MM.1S (cell line): ENCODE results near the gene PPIB.

Experiments
- DNase-seq: peaks from one replicate; pipeline ENCODE4 v3.0.0-alpha.2; 2015
- H2AFZ ChIP-seq: fragments of 300-600 bp; sonication (generic); 2 replicates; pipeline ENCODE4 v1.6.0; 2016; ENCODE audit warnings: antibody characterized with exemption, low read length
- H3F3A ChIP-seq: fragments of 300-600 bp; sonication (generic); 2 replicates; pipeline ENCODE4 v1.6.1; 2016; ENCODE audit warnings: mild to moderate bottlenecking, antibody characterized with exemption, low read length, moderate library complexity, mixed read lengths; ENCODE audit not compliant: insufficient read depth
- H3K27ac ChIP-seq: fragments of 300-600 bp; sonication (generic); 2 replicates; pipeline ENCODE4 v1.5.1; 2016; ENCODE audit warnings: mild to moderate bottlenecking, low read length
- H3K27me3 ChIP-seq: fragments of 300-600 bp; sonication (generic); replicated peaks from 2 replicates; pipeline ENCODE4 v1.6.0; 2016; ENCODE audit warnings: low read length; ENCODE audit not compliant: insufficient read depth
- H3K36me3 ChIP-seq: fragments of 300-600 bp; sonication (generic); replicated peaks from 2 replicates; pipeline ENCODE4 v1.6.1; 2016; ENCODE audit warnings: mild to moderate bottlenecking, low read length, mixed read lengths; ENCODE audit not compliant: insufficient read depth
- H3K4me1 ChIP-seq: fragments of 300-600 bp; sonication (generic); 2 replicates; pipeline ENCODE4 v1.6.1; 2016; ENCODE audit warnings: low read length, mixed read lengths
- H3K4me2 ChIP-seq: fragments of 300-600 bp; sonication (generic); 2 replicates; pipeline ENCODE4 v1.6.0; 2016; ENCODE audit warnings: low read depth, low read length
- H3K4me3 ChIP-seq: fragments of 300-600 bp; sonication (generic); 2 replicates; pipeline ENCODE4 v1.5.1; 2016; ENCODE audit warnings: low read length, mixed read lengths
- H3K79me2 ChIP-seq: fragments of 300-600 bp; sonication (generic); 2 replicates; pipeline ENCODE4 v1.6.1; 2016; ENCODE audit warnings: mixed run types, low read length, mixed read lengths
- H3K9ac ChIP-seq: fragments of 300-600 bp; sonication (generic); 2 replicates; pipeline ENCODE4 v1.6.1; 2016; ENCODE audit warnings: low read length, mixed read lengths
- H3K9me2 ChIP-seq: fragments of 300-600 bp; sonication (generic); replicated peaks from 2 replicates; pipeline ENCODE4 v1.6.1; 2016; ENCODE audit warnings: mild to moderate bottlenecking, low read length, mixed read lengths; ENCODE audit not compliant: insufficient read depth
- H3K9me3 ChIP-seq: fragments of 300-600 bp; sonication (generic); replicated peaks from 2 replicates; pipeline ENCODE4 v1.6.1; 2016; ENCODE audit warnings: mild to moderate bottlenecking, low read length, mixed read lengths; ENCODE audit not compliant: insufficient read depth
- H4K20me1 ChIP-seq: fragments of 300-600 bp; sonication (generic); 2 replicates; pipeline ENCODE4 v1.6.1; 2016; ENCODE audit warnings: mild to moderate bottlenecking, low read length, moderate library complexity, mixed read lengths; ENCODE audit not compliant: insufficient read depth
- CTCF ChIP-seq: fragments of 300-600 bp; sonication (generic); IDR thresholded peaks from 2 replicates; pipeline ENCODE4 v1.5.1; 2016; ENCODE audit warnings: antibody characterized with exemption, low read length, mixed read lengths
- EZH2 ChIP-seq: fragments of 300-600 bp; sonication (generic); optimal IDR thresholded peaks from 2 replicates; pipeline ENCODE3; 2017; ENCODE audit warnings: low read depth, mild to moderate bottlenecking, antibody characterized with exemption, low read length, mixed read lengths
- EZH2phosphoT487 ChIP-seq: fragments of 300-600 bp; sonication (generic); IDR thresholded peaks from 2 replicates; pipeline ENCODE4 v1.6.1; 2018; ENCODE audit warnings: antibody characterized with exemption, low read length

The PPIB gene

GRCh38 chr15:64166102-64166890 lies 3.5 kb upstream of the PPIB start:
- no peak overlapping the region for H2AFZ ChIP-seq
- H3K27ac ChIP-seq, result no peak overlapping the region
- H3F3A ChIP-seq, result peaks cover 15% of the 10 kb centered on the region; the same call in 1 of the 2 replicates
- H3K9ac ChIP-seq, result no peak overlapping the region
- H3K9me2 ChIP-seq, result no peaks in the 10 kb centered on the region
- no peak overlapping the region for H3K4me2 ChIP-seq
- H3K79me2 ChIP-seq, result peaks cover 15% of the 10 kb centered on the region
- DNase-seq, result no peak
- H3K4me3 ChIP-seq, result no peak overlapping the region
- H3K4me1 ChIP-seq, result peaks cover 16% of the 10 kb centered on the region
- H3K36me3 ChIP-seq, result no peaks in the 10 kb centered on the region
- no peaks in the 10 kb centered on the region for H3K9me3 ChIP-seq
- H4K20me1 ChIP-seq, result no peaks in the 10 kb centered on the region
- no peaks in the 10 kb centered on the region for H3K27me3 ChIP-seq
- TF ChIP-seq EZH2 (no peak), CTCF (no peak), EZH2phosphoT487 (no peak)

GRCh38 chr15:64164436-64164835 lies 1.6 kb upstream of the PPIB start:
- peaks cover 15% of the 10 kb centered on the region; the same call in 1 of the 2 replicates for H3F3A ChIP-seq
- no peak overlapping the region for H3K27ac ChIP-seq
- H4K20me1 ChIP-seq, result peaks cover 5% of the 10 kb centered on the region; the same call in 1 of the 2 replicates
- H3K36me3 ChIP-seq, result peaks cover 9% of the 10 kb centered on the region; the same call in 1 of the 2 replicates
- H3K4me1 ChIP-seq, result peaks cover 25% of the 10 kb centered on the region
- no peak overlapping the region for H3K9ac ChIP-seq
- no peaks in the 10 kb centered on the region for H3K9me2 ChIP-seq
- peak overlapping the region; percentile 98; the same call in 1 of the 2 replicates for H2AFZ ChIP-seq
- no peak overlapping the region for H3K4me3 ChIP-seq
- no peak for DNase-seq
- no peaks in the 10 kb centered on the region for H3K27me3 ChIP-seq
- H3K79me2 ChIP-seq, result peaks cover 34% of the 10 kb centered on the region
- TF ChIP-seq EZH2phosphoT487, result no peak
- no peak for TF ChIP-seq EZH2
- TF ChIP-seq CTCF, result no peak
- H3K4me2 ChIP-seq, result no peak overlapping the region
- H3K9me3 ChIP-seq, result no peaks in the 10 kb centered on the region

- Histone ChIP-seq H4K20me1 (peaks cover 7% of the 10 kb centered on the region; the same call in 1 of the 2 replicates), H2AFZ (peak overlapping the region; percentile 98), H3K36me3 (peaks cover 9% of the 10 kb centered on the region; the same call in 1 of the 2 replicates), H3K9ac (peak overlapping the region; percentile 63), H3K9me2 (no peaks in the 10 kb centered on the region), H3F3A (peaks cover 19% of the 10 kb centered on the region; the same call in 1 of the 2 replicates), H3K9me3 (no peaks in the 10 kb centered on the region), H3K79me2 (peaks cover 40% of the 10 kb centered on the region), H3K4me1 (peaks cover 25% of the 10 kb centered on the region), H3K27me3 (no peaks in the 10 kb centered on the region), H3K4me2 (peak overlapping the region; percentile 81), H3K27ac (peak overlapping the region; percentile 78), H3K4me3 (peak overlapping the region; percentile 57)
- TF ChIP-seq CTCF (no peak), EZH2phosphoT487 (no peak), EZH2 (no peak)
- DNase-seq, result no peak
Observed at GRCh38 chr15:64163659-64164362, 989 bp upstream of the PPIB start.
